CD4-positive, alpha-beta T cell treated with Interleukin-15 for 1 hour (primary cell): ENCODE measurements around the gene LCNL1.
"Not testable (repeated sequence)": the region's sequence is repeated elsewhere in the genome, so short reads cannot be mapped to it uniquely, and the experiment has no call there.

ENCODE experiments used
- DNase-seq: peaks from one replicate; pipeline ENCODE4 v3.0.0-alpha.2; 2020

Gene LCNL1

DNA sequence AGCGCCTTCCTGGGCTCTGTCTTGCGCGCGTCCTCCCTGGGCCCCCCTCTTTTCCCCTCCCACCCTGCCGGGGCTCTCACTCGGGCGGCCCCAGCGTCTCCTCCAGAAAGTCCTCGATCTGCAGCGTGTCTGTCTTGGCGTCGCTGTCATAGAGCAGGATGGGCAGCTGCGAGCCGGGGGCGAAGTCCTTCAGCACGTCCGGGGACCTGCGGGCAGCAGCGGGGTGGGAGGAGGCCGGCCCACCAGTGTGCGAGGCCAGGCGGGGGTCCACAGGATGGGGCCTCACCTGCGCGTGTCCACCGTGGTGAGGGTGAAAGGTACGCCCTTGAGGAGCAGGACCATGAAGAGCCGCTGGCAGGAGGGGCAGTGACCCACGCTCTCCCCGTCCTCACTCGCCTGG, 12.6 kb downstream of the LCNL1 start:
- no peak for DNase-seq

DNA sequence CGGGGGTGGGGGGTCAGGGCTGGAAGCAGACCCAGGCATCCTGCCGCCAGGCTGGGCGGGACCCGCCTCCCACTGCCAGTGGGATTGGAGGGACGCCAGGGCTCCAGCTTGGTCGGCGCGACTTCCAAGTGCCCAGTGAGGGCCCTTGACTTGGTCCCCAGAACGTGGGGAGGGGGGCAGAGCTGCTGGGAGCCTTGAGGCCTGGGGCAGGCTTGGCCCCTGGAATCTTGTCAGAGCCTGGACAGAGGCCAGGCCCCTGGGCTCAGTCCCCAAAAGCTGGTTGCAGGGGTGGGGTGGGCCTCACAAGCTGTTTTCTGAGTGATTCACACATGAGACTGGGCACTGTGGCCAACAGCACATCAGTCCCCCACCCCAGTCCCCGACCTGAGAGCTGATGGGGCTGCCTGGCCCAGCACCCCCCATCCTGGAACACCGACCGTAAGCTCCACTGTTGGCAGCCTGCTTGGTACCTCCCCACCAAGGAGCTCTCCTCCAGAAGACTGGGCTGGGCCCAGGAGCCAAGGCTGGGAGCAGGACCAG, 13.0 kb downstream of the LCNL1 start:
- no peak for DNase-seq

DNA sequence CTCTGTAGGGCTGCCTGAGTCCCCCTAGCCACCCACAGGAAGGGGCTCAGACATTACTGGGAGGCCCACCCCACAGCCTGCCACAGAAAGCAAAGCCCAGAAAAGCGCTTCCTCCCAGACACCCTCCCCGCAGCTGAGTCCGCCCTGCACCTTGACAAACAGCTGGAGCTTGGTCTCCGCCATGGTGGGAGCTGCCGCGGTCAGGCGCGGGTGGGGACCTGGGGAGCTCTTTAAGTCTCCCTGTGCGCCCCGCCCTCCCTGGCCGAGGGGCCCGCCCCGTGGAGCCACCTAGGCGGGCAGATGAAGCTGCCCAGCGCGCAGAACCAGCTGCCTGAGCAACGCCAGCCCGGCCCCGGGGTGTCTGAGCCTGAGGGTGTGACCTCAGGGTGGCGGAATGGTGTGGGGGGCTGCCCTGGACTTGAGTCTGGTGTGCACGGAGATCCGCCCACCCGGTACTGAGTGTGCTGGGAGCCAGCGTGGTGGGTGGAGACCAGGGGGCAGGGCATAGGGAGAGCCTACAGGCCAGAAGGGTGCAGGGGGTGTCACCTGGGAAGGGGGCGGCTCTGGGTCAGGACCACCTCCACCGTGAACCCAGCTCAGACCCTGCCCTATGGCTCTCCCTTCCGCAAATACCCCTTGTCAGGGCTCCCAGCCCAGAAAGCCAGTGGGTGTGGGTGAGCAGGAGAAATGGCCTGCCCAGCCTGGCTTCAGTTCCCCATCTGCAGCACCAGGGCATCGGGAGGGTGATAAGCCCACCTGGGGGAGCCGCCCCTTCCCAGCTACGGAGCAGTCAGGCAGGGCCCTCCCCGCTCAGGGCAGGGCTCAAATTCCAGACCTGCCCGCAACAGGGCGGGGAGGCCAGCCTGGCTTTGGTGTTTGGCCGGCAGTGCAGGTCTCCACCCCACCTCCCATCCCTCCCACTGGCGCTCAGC, 13.8 kb downstream of the LCNL1 start, which contains the start of gene CLIC3:
Gene CLIC3 (minus strand): TSS at position 208 of the 932 bp plus-strand sequence. CDS start 25 bp downstream, at position 183.
- peak; percentile 64 for DNase-seq

DNA sequence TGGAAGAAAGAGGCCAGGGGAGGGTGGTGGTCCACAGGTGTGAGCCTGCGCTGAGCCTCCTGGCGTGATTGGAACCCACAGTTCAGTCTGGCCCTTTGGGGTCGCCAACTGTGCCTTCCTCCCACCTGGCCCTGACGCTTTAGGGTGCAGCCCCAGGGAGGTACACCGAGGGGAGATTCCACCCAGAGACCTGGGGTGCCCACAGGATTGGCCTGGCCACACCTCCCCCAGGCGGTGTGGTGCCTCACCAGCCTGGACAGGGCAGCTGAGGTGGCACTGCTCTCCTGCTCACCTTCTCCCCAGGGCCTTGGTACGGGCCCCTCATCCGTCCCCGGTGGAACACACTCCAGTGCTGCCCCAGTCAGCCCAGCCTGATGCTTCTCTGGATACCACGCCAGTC, 14.6 kb downstream of the LCNL1 start:
- DNase-seq: no peak

DNA sequence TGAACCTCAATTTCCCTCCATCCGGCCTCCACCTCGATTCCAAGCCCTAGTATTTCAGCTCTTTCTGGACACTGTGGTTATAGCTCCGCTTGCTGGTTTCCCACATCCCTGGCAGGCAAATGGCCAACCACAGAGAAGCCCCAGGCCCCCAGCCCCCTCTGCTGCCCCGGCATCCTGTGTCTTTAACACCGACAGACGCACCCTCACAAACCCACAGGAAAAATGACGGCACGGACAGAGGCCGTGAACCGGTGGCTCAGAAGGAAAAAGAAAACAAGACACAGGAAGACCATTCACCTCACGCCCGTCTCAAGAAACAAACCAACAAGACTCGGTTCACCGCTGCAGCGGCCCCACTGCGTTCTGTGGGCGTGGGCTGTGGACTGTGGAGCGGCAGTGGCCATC, 15.0 kb downstream of the LCNL1 start:
- peak; percentile 54 for DNase-seq

DNA sequence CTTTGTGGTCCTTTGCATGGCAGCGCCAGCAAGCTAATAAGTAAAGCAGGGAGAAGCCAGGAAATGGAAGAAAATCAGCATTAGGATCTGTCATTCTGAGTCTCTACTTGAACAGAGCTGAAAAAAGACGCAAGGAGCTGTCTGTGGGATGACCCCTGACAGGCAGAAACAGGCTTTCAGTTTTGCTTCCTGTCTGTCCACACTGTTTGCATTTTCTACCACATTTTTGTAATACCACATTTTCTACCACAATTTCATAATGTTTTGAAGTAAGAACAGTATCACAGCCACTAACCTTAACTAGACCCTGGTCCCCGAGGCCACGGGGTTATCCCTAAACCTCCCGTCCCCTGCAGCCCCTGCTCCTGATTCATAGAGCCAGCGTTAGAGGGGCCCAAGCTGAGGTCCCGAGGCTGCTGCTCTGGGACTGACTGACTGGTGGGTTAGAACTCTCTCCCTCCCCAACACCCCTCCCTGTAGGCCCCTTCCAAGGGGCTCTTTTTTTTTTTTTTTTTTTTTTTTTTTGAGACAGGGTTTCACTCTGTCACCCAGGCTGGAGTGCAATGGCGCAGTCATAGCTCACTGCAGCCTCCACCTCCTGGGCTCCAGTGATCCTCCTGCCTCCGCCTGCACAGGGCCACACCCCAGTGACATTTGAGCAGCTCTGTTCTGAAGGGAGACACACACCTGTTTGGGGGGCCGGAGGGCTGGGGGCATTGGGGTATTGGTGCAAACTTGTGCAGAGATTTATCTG, 17.6 kb downstream of the LCNL1 start:
- DNase-seq: no peak

DNA sequence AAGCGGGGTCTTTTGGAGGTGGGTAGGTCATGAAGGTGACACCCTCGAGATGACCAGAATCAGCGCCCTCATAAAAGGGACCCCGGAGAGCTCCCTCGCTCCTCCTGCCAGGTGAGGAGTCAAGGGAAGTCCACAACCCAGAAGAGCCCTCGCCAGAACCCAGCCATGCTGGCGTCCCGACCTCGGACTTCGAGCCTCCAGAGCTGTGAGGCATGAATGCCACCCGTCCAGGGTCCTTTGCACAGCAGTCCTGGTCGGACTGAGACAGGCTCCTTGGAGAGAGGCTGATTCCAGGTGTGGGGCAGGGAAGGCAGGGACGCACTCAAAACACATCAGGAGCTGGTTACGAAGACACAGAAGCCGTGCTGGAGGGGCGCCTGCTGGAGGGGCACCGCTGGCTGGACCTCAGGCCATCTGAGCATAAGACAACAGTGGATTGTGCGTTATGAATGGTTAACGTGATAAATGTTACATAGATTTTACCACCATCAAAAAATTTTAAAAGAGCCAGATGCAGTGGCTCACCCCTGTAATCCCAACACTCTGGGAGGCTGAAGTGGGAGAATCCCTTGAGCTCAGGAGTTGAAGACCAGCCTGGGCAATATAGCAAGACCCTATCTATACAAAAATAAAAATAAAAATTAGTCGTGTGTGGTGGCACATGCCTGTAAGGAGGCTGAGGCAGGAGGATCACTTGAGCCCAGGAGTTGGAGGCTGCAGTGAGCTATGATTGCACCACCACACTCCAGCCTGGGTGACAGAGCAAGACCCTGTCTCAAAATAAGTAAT, 19.3 kb downstream of the LCNL1 start:
- DNase-seq: no peak

DNA sequence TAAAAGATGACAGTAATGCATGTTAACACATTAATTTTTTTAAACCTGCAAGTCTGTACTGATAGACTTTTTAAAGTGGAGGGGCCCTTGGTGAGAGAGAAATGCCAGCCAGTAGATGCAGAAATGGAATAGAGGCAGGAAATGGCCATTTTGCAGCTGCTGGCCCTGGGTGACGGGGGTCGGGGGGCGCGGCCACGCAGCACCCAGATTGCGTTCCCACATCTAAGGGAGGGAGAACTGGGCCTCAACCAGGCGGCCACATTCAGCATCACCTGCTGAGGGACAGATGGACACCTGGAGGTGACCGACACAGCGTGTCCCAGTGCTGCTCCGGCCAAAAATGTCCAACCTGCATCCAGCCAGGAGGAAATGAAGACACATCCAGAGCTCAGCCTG, 19.9 kb downstream of the LCNL1 start:
- no peak for DNase-seq

DNA sequence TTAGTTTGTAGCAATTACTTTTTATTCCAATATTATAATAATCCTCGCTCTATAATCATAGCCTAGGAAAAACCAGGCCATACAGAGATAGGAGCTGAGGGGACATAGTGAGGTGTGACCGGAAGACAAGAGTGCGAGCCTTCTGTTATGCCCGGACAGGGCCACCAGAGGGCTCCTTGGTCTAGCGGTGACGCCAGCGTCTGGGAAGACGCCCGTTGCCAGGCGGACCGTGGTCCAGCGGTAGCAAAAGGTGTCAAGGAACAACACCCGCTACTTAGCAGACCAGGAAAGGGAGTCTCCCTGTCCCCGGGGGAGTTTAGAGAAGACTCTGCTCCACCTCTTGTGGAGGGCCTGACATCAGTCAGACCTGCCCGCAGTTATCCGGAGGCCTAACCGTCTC, 21.5 kb downstream of the LCNL1 start:
- DNase-seq: not testable (repeated sequence)

DNA sequence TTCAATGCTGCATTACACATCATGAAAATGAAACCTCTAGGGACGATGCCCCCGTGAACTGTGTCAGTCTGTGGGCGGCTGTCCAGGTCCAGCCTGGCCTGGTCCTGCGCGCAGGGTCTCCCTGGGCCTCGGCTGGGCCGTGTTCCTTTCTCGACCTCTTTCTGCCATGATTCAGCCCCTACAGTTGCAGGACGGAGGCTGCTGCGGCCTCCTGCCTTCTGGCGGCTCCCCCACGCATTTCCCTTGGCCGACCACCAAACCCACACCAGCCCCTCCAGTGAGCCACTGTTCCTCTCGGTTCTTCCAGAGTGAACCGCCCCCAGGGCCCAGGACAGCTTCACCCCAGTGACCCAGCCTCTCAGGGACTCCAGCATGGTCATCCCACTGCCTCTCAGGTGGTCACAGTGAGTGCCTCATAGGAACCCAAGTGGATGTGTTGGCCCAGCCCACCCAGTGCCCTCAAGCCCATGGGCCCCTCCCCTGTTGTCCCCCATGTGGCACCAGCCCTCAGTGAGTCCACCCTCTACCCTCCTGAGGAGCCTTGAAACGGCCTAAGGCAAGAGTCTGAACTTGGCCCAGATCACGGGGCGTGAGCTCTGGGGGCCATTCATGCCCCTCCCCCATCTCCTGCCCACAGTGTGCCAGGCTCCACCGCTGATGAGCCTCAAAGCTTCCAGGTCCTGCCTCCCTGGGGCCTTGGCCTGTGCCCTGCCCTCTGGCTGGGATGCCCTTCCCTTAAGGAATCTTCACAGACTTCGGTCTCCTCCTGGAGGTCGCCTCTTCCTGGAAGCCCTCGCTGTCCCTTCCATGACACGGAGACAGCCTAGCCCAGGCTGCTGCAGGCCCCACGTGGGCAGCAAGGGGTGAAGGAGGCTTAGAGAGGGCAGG, 23.6 kb downstream of the LCNL1 start:
- no peak for DNase-seq

DNA sequence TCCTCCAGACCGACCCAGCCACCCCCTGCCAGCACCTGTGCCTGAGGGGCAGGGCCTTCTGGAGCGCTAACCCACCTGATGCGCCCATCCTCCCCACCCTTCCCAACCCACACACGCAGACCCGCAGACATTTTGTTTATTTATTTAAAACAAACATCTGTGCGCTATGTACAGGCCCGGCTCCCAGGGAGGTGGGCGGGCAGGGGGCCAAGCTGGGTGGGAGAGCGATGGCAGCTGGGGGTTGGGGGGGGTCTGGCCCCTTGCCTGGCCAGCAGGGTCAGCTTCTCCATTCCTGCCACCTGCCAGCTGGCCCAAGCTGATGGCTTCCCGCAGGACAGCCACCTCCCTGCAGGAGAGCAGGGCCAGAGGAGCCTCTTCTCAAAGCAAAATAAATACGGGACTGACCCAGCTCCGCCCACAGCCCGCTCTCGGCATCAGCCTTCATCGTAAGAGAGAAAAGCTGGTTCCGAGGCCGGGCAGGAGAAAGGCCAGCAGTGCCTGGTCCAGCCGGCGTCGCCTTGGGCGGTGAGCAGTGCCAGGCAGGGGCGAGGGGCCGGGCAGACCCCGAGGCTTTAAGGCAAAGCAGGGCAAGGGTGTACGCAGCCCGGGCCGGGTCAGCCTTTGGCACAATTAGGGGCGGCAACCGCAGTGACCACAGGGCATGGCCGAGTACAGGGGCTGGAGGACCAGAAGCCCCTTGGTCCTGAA, 24.5 kb downstream of the LCNL1 start:
- no peak for DNase-seq

DNA sequence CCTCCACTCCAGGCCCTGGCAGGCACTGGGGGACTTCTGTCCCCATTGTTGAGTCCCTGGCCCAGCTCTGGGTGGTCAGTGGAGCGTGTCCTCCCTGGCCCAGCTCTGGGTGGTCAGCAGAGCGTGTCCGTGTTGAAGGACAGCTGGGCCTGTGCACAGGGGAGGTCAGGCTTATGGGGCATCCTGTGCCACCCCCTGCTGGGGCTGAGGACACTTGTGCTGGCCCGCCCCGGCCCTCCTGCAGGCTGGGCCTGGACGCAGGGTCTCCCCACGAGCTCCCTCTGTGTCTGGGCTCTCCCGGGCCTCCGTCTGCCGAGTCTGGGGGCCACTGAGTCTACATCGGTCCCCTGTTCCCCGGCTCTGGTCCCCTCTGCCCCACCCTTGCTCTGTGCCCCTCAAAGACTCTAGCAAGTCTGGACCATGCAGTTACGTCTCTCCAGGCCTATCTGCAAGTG, 25.1 kb downstream of the LCNL1 start:
- no peak for DNase-seq

DNA sequence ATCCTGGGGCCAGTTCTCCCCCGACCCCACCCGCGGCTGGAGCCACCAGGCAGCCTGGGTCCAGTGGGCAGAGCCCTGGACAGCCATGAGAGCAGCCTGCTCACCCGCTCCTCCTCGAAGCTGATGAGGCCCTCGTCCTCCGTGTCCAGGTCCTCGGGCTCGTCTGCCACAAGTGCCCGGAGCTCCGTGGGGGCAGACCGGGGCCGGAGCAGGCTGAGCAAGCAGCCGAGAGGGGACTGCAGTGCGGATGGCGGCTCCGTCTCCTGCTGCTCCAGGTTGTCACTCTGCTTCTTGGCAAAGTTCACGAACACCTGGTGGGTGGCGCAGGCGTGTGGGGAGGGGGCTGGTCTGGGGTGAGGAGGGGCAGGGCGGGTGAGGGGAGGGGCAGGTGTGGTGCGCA, 25.5 kb downstream of the LCNL1 start:
- DNase-seq: no peak

DNA sequence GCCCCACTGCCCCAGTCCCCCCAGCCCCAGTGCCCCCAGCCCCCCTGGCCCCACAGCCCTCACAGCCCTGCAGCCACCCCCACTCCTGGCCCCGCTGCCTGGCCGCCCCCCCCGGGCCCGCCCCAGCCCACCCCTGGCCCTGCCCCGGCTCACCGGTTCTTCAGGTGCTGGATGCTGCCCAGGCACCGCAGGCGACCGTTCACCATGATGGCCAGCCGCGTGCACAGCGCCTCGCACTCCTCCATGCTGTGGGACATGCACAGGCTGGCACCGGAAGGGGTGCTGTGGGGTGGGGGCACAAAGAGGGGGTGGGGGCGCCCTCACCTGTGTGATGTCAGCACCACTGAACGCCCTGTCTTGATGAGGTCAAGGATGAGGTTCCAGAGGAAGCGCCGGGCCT, 26.4 kb downstream of the LCNL1 start:
- DNase-seq: no peak

DNA sequence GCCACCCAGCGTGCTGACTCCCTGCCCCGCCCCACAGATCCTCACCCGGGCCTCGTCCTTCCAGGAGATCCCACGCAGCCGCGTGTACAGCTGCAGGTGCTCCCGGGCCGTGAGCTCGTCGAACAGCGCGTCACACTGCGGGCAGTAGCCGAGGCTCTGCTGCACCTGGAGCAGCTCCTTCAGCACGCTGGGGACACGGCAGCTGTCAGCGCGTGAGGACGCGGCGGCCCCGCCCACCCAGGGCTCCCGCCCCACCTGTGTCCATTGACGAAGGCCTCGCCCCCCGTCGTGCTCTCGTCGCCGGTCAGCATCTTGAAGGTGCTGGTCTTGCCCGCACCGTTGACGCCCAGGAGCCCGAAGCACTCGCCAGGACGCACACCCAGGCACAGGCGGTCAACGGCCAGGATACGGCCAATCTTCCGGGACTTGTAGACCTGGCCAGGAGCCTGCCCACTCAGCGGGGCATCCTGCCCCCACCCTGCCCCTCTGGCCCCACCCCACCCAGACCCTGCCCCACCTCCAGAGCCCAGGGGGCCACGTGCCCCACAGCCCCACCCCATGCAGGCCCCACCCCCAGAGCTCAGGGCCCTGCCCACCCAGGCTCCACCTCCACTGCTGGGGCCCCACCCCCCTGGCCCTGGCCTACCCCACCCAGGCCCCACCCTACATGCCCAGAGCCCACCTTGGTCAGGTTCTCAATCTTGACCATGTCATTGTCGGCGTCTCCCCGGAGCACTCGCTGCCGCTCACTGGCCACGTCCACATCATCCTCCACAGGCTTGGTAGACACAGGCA, 27.3 kb downstream of the LCNL1 start:
- no peak for DNase-seq

DNA sequence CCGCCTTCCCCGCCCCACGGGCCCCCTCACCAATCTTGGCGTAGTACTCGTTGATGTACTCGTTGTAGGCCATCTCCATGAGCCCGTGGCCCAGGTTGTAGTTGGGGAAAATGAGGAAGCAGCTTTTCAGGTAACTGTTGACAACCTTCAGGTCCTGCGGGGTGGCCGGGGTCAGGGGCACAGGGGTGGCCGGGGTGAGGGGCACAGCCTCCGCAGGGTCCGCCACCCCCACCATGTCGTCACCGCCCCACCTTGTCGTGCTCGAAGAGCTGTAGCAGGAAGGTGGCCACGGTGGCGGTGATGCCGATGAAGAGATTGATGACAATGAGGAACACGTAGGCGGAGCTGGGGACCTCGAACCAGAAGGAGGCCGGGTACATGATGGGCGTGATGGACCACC, 28.4 kb downstream of the LCNL1 start:
- DNase-seq: no peak

DNA sequence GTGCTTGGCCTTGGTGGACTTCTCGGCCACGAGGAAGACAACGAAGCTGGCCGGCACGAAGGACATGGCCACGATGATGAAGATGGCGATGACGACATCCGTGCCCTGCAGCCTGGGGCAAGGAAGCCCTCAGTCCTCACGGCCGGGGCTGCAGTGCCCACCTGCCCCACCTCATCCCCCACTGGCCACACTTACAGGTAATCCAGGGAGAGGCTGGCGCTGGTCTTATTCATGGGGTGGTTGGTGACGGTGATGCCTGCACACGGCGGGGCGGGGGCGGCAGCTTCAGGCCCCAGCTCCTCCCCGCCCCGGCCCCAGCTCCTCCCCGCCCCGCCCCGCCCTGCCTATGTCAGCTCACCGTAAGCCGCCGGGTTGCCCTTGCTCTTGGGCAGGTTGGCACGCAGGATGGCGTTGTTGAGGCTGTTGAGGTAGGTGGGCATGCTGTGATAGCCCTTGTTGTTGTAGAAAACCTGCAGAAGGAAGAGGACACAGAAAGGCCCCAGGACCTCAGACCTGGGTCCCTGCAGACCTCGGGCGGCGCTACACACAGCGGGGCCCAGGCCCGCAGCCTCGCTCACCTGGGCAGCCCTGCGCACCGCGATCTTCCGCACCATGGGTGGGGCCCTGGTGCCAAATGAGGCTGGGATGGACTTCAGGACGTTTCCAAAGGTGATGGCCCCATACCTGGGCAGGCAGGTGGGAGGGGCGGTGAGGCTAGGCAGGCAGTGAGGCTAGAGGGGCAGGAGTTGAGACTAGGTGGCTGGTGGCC, 29.3 kb downstream of the LCNL1 start:
- no peak for DNase-seq

DNA sequence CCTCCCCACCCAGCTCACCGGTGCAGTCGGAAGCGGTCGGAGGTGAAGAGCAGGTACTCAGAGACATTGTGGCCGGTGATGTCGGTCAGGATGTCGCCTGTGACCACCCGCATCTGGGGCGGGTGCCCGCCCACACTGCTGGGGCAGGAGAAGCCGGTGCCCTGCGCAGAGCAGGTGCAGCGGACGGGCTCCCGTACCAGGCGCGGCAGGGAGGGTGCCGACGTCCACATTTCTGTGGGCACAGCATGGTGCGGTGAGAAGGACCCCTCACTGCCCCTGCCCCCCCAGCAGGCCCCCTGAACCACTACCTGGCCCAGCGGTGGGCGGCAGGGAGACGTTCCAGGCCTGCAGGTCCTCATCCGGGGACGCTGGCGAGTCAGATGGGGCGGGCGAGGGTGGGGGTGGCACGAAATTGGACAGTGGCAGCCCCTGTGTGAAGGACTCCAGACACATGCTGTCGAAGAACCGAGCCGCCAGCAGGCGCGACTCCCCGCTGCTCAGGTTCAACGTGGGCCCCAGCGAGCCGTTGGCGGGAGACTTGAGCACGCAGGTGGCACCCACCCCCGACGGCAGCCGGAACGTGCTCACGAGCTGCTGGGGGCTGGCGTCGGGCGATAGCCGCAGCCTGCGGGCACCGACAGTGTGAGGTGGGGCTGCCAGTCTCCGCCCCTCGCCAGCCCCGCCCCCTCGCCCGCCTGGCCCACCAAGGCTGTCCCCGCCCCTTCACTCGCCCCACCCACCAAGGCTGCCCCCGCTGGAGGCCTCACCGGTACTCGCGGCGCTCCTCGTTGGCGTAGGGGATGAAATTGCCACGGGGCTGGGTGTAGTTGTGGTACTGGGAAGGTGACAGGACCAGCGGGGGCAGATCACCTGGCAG, 30.1 kb downstream of the LCNL1 start:
- DNase-seq: no peak
